Endodermal cell (in vitro differentiated cells): ENCODE results near the gene TTLL9. TPM values are rescaled to one million over a fixed set of nuclear protein-coding genes. Genes with fewer than 3 reads are reported as not detected.

Experiments
- DNase-seq: peaks from one replicate; pipeline ENCODE4 v3.0.0-alpha.2; 2017
- H3K27ac ChIP-seq: 2 replicates; pipeline ENCODE4 v1.5.1; 2013; ENCODE audit warnings: mild to moderate bottlenecking, low read depth, low read length, moderate library complexity
- H3K27me3 ChIP-seq: 2 replicates; pipeline ENCODE4 v1.6.1; 2013; ENCODE audit warnings: mild to moderate bottlenecking, low read length, moderate library complexity; ENCODE audit not compliant: insufficient read depth, control insufficient read depth, poor library complexity, severe bottlenecking
- H3K36me3 ChIP-seq: 2 replicates; pipeline ENCODE4 v1.7.0; 2013; ENCODE audit warnings: mild to moderate bottlenecking, low read length, moderate library complexity; ENCODE audit not compliant: control insufficient read depth, insufficient read depth
- H3K4me1 ChIP-seq: one replicate; pipeline ENCODE4 v1.7.0; 2013; ENCODE audit warnings: low read length; ENCODE audit not compliant: control insufficient read depth, insufficient read depth
- H3K4me3 ChIP-seq: 2 replicates; pipeline ENCODE4 v1.5.1; 2013; ENCODE audit warnings: mild to moderate bottlenecking, low read length, moderate library complexity
- H3K9ac ChIP-seq: 2 replicates; pipeline ENCODE4 v1.6.1; 2013; ENCODE audit warnings: mild to moderate bottlenecking, low read length, moderate library complexity; ENCODE audit not compliant: poor library complexity, severe bottlenecking; ENCODE audit errors: extremely low read depth
- H3K9me3 ChIP-seq: 2 replicates; pipeline ENCODE4 v1.6.1; 2013; ENCODE audit warnings: mild to moderate bottlenecking, low read length, moderate library complexity; ENCODE audit not compliant: control insufficient read depth
- H3K27ac Mint-ChIP-seq: 2 replicates; pipeline ENCODE4 v1.8.0; 2020; ENCODE audit warnings: mixed read lengths
- H3K27me3 Mint-ChIP-seq: 2 replicates; pipeline ENCODE4 v1.8.0; 2021; ENCODE audit warnings: mild to moderate bottlenecking, mixed read lengths; ENCODE audit not compliant: insufficient read depth
- H3K36me3 Mint-ChIP-seq: 2 replicates; pipeline ENCODE4 v1.8.0; 2020; ENCODE audit warnings: low read depth, mixed read lengths
- H3K4me1 Mint-ChIP-seq: 2 replicates; pipeline ENCODE4 v1.8.0; 2020; ENCODE audit warnings: mixed read lengths
- H3K4me3 Mint-ChIP-seq: 2 replicates; pipeline ENCODE4 v1.8.0; 2020; ENCODE audit warnings: mild to moderate bottlenecking, moderate library complexity, mixed read lengths
- H3K9me3 Mint-ChIP-seq: 2 replicates; pipeline ENCODE4 v1.8.0; 2020; ENCODE audit warnings: mild to moderate bottlenecking, mixed read lengths
- CTCF ChIP-seq: fragments of 200-600 bp; sonication (generic); conservative IDR thresholded peaks from 2 replicates; pipeline ENCODE4 v1.5.0; 2021; ENCODE audit warnings: antibody characterized with exemption, mild to moderate bottlenecking
- WGBS, 2 experiments: methylation state at CpG; one replicate each; pipeline versions ENCODE4 v1.1.5 to v1.1.7; 2013; ENCODE audit warnings: missing lambda C conversion rate in 2 of 2, mixed read lengths in 1 of 2; ENCODE audit not compliant: insufficient coverage in 1 of 2, insufficient read length in 1 of 2; 5-methylcytosine and 5-hydroxymethylcytosine counted together
- total RNA-seq, 2 donors: library from RNA; stranded (reverse); fragmentation: NEBNext Ultra II Directional in 1 of 2; extraction: Animal tissue kit (Norgen Biotek cat#: 25700) in 1 of 2; gene quantifications; 2 replicates in 1 of 2; 3 replicates in 1 of 2; pipeline ENCODE4 v1.2.1, GENCODE V29; 2021

TTLL9 gene
- total RNA-seq, 2 donors from 2014 or later: 0.29 to 0.51 TPM

- Mint-ChIP-seq H3K27me3 (peaks cover 7% of the 10 kb centered on the region), H3K9me3 (no peaks in the 10 kb centered on the region), H3K4me1 (peaks cover 1% of the 10 kb centered on the region), H3K27ac (no peak overlapping the region), H3K4me3 (no peak overlapping the region), H3K36me3 (no peaks in the 10 kb centered on the region)
- no peak for TF ChIP-seq CTCF
- Histone ChIP-seq H3K36me3 (no peaks in the 10 kb centered on the region), H3K9ac (no peak overlapping the region), H3K27ac (no peak overlapping the region), H3K27me3 (no peaks in the 10 kb centered on the region), H3K4me3 (no peak overlapping the region), H3K9me3 (no peaks in the 10 kb centered on the region), H3K4me1 (no peaks in the 10 kb centered on the region)
- no peak for DNase-seq
- WGBS, 2 experiments: 91 to 94% methylated on average over 8 of the region's 8 CpGs
Measured at GRCh38 chr20:31924561-31924960, 54.1 kb downstream of the TTLL9 start.

- Mint-ChIP-seq H3K36me3 (no peaks in the 10 kb centered on the region), H3K4me3 (no peak overlapping the region), H3K27me3 (peaks cover 7% of the 10 kb centered on the region), H3K4me1 (peaks cover 1% of the 10 kb centered on the region), H3K9me3 (no peaks in the 10 kb centered on the region), H3K27ac (no peak overlapping the region)
- no peak for DNase-seq
- no peak overlapping the region for H3K27ac ChIP-seq
- H3K4me3 ChIP-seq: no peak overlapping the region
- H3K4me1 ChIP-seq: no peaks in the 10 kb centered on the region
- 80% methylated on average over 3 to 9 of the region's 9 CpGs for WGBS, 2 experiments
- no peak overlapping the region for H3K9ac ChIP-seq
- no peaks in the 10 kb centered on the region for H3K9me3 ChIP-seq
- no peaks in the 10 kb centered on the region for H3K27me3 ChIP-seq
- no peaks in the 10 kb centered on the region for H3K36me3 ChIP-seq
- peak; percentile 12 for TF ChIP-seq CTCF
Measured at GRCh38 chr20:31925631-31926030, 55.2 kb downstream of the TTLL9 start.

DNA sequence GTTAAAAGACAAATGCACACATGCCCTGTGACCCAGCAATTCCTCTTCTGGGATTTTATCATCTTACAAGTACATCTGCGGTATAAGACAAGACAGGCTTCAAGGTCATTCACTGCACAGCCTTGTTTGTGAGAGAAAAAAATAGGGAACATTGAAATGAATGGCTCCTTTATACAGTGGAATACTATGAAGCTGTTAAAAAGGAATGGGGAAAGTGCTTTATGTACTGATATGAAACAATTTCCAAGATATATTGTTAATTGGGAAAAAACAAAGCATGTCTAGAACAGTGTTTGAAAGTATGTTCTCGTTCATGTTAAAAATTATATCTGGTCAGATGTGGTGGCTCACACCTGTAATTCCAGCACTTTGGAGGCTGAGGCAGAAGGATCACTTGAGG lies 56.1 kb downstream of the TTLL9 start:
- Mint-ChIP-seq H3K4me1 (peaks cover 1% of the 10 kb centered on the region), H3K9me3 (no peaks in the 10 kb centered on the region), H3K27ac (no peak overlapping the region), H3K27me3 (peaks cover 13% of the 10 kb centered on the region), H3K4me3 (no peak overlapping the region), H3K36me3 (no peaks in the 10 kb centered on the region)
- Histone ChIP-seq H3K27ac (no peak overlapping the region), H3K4me3 (no peak overlapping the region), H3K27me3 (no peaks in the 10 kb centered on the region), H3K4me1 (no peaks in the 10 kb centered on the region), H3K9ac (no peak overlapping the region), H3K9me3 (no peaks in the 10 kb centered on the region), H3K36me3 (no peaks in the 10 kb centered on the region)
- DNase-seq: no peak
- no peak for TF ChIP-seq CTCF
- WGBS, 2 experiments: 95 to 100% methylated on average over 2 of the region's 2 CpGs
